ENCODE data around the gene ADAM33.

DNA sequence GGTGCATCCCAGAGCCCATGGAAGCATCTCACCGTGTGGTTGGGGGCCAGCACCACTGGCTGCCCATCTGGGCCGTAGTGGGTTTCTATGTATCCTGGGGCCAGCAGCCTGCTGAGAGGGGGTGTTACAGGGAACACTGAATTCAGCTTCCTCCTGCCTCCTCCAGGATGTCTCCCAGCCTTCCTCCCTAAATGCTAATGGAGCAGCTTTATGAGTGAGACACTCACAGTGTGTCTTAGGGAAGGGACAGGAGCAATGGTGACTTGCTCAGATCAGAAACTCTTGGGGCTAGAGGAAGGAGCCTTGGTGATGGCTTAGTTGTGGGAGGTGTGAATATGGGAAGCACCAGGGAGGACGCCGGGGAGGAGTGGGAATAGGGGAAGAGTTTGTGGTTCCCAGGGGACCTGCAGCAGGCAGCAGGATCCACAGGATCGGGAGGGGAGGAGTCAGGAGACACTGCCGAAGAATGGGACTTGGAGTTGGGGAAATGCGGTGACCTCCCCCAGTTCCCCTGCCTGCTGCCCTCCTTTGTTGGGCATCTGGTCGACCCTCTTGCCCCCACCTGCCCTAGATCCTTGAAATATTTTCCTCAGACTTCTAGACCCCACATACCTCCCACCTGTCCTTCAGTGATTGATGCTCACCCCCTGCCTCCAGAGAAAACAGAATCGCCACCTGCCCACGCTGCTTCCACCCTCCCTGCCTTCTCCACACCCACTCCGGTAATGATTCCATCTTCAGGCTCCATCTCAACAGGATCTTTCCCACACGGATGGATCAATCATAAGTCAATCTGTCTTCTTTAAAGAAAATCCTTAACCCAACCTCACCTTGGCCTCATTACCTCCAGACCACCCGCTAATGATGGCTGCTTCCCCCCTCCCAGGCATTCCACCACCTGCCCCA is 6.6 kb downstream of the ADAM33 start:
- TF ChIP-seq, protein P1, sequence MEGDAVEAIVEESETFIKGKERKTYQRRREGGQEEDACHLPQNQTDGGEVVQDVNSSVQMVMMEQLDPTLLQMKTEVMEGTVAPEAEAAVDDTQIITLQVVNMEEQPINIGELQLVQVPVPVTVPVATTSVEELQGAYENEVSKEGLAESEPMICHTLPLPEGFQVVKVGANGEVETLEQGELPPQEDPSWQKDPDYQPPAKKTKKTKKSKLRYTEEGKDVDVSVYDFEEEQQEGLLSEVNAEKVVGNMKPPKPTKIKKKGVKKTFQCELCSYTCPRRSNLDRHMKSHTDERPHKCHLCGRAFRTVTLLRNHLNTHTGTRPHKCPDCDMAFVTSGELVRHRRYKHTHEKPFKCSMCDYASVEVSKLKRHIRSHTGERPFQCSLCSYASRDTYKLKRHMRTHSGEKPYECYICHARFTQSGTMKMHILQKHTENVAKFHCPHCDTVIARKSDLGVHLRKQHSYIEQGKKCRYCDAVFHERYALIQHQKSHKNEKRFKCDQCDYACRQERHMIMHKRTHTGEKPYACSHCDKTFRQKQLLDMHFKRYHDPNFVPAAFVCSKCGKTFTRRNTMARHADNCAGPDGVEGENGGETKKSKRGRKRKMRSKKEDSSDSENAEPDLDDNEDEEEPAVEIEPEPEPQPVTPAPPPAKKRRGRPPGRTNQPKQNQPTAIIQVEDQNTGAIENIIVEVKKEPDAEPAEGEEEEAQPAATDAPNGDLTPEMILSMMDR (IDR thresholded peaks at IDR 0.05; ENCODE audit: poor library complexity, severe bottlenecking): no peak
- TF ChIP-seq SMC3 (conservative IDR thresholded peaks at IDR 0.05; ENCODE audit: poor library complexity) (no peak), EP300 (conservative IDR thresholded peaks at IDR 0.05; ENCODE audit: poor library complexity, severe bottlenecking) (no peak), POLR2AphosphoS5 (IDR thresholded peaks at IDR 0.05) (no peak), EZH2 (IDR thresholded peaks at IDR 0.05; ENCODE audit: borderline replicate concordance, insufficient read depth, low read length, poor library complexity, severe bottlenecking) (no peak), RAD21 (conservative IDR thresholded peaks at IDR 0.05) (no peak)
- TF ChIP-seq, protein P2, sequence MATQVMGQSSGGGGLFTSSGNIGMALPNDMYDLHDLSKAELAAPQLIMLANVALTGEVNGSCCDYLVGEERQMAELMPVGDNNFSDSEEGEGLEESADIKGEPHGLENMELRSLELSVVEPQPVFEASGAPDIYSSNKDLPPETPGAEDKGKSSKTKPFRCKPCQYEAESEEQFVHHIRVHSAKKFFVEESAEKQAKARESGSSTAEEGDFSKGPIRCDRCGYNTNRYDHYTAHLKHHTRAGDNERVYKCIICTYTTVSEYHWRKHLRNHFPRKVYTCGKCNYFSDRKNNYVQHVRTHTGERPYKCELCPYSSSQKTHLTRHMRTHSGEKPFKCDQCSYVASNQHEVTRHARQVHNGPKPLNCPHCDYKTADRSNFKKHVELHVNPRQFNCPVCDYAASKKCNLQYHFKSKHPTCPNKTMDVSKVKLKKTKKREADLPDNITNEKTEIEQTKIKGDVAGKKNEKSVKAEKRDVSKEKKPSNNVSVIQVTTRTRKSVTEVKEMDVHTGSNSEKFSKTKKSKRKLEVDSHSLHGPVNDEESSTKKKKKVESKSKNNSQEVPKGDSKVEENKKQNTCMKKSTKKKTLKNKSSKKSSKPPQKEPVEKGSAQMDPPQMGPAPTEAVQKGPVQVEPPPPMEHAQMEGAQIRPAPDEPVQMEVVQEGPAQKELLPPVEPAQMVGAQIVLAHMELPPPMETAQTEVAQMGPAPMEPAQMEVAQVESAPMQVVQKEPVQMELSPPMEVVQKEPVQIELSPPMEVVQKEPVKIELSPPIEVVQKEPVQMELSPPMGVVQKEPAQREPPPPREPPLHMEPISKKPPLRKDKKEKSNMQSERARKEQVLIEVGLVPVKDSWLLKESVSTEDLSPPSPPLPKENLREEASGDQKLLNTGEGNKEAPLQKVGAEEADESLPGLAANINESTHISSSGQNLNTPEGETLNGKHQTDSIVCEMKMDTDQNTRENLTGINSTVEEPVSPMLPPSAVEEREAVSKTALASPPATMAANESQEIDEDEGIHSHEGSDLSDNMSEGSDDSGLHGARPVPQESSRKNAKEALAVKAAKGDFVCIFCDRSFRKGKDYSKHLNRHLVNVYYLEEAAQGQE (IDR thresholded peaks at IDR 0.05; ENCODE audit: borderline replicate concordance): no peak
